VCaP (cell line): ENCODE results near the gene BARX1.

Experiments
- H3K27ac ChIP-seq: fragments of 450-650 bp; 2 replicates; pipeline ENCODE4 v1.5.1; 2017
- TF ChIP-seq, protein P1 (sequence below): fragments of 450-650 bp; conservative IDR thresholded peaks from 2 replicates; pipeline ENCODE4 v1.5.1; 2017; ENCODE audit warnings: mild to moderate bottlenecking, moderate library complexity

Gene BARX1

GRCh38 chr9:93918061-93918460 lies 37.1 kb downstream of the BARX1 start:
- TF ChIP-seq, protein P1, sequence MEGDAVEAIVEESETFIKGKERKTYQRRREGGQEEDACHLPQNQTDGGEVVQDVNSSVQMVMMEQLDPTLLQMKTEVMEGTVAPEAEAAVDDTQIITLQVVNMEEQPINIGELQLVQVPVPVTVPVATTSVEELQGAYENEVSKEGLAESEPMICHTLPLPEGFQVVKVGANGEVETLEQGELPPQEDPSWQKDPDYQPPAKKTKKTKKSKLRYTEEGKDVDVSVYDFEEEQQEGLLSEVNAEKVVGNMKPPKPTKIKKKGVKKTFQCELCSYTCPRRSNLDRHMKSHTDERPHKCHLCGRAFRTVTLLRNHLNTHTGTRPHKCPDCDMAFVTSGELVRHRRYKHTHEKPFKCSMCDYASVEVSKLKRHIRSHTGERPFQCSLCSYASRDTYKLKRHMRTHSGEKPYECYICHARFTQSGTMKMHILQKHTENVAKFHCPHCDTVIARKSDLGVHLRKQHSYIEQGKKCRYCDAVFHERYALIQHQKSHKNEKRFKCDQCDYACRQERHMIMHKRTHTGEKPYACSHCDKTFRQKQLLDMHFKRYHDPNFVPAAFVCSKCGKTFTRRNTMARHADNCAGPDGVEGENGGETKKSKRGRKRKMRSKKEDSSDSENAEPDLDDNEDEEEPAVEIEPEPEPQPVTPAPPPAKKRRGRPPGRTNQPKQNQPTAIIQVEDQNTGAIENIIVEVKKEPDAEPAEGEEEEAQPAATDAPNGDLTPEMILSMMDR = no peak
- H3K27ac ChIP-seq = no peak overlapping the region

- TF ChIP-seq, protein P1 = no peak
These were observed 37.9 kb downstream of the BARX1 start for GRCh38 chr9:93917121-93917853.

DNA sequence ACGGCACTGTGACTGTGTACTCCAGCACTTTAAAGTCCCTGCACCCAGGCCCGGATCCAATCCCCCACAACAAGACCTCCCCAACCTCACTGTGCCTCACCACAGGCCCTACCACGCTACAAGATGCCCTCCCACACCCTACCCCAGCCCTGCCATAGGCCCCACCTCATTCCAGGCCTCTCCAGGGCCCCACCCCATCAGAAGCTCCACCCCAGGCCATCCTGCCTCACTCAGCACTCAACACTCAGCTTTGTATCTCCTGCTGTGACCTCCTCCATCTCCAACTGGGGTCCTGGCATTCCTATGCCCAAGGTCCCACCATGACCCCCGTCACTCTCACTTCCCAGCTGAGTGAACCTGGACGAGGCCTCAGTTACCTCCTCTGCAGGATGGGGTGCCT lies 38.8 kb downstream of the BARX1 start:
- TF ChIP-seq, protein P1 = no peak
- no peak overlapping the region for H3K27ac ChIP-seq

More at GRCh38 chr9:93917121-93917853, 37.9 kb downstream of the BARX1 start:
- H3K27ac ChIP-seq = no peak overlapping the region

DNA sequence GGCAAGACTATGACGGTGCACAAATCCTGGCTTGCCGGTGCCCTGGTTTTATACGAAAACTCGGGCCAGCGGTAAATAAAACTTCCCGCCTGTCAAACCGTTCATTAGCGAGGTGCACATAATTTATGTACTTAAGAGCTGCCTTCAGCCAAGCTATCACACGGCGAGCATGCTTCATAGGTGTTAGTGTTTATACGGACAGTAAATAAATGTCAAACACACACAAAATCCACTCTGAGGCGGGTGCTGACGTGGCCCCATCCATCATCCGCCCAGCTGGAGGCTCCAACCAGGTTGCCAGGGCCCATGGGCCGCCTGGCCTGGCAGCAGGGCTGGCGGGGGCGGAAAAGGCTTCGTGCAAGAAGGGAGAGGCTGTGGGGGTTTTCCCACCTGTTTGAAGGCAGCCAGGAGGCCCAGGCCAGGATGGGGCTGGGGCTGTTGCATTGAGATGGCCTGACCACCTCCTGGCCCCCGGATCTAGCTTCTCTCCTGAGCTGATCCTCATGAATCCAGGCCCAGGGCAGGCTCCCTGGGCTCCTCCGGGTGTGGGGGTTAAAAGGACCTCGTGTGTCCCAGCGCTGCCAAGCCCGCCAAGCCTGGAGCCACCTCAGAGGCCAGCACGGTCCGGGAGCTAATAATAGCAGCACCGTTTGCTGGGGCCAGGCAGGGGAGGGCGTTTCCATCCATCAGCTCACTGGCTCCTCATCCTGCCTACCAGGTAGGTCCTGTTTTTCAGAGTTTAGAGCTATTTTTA lies 43.2 kb downstream of the BARX1 start:
- TF ChIP-seq, protein P1 = no peak
- no peak overlapping the region for H3K27ac ChIP-seq

- no peak overlapping the region for H3K27ac ChIP-seq
- TF ChIP-seq, protein P1 = no peak
These were observed 43.9 kb downstream of the BARX1 start for GRCh38 chr9:93911136-93911745.

GRCh38 chr9:93910598-93910997 lies 44.6 kb downstream of the BARX1 start:
- TF ChIP-seq, protein P1 = peak; percentile 15; the same call in 1 of the 2 replicates
- H3K27ac ChIP-seq = no peak overlapping the region

DNA sequence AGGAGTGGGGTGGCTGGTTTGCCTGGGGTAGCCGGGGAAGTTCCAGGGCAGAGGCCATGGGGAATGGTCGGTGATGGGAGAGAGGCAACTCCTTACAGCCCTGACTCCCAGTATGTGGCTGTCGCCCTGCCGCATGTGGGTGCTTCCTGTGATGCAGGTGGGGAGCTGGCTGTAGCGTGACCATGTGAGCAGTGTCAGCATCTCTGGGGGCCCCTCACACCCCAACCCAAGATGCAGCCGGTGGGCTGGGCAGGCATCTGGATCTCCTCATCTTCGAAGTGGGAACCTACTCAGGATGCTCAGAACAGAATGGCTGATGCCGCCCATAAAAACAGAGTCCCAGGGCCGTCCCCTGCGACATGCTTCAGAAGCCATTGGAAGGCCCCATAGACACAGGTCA lies 45.0 kb downstream of the BARX1 start:
- no peak overlapping the region for H3K27ac ChIP-seq
- TF ChIP-seq, protein P1 = no peak
